ENCODE data around the gene POU2AF2.
"Not testable (repeated sequence)": the region's sequence is repeated elsewhere in the genome, so short reads cannot be mapped to it uniquely, and the experiment has no call there.

POU2AF2 gene

DNA sequence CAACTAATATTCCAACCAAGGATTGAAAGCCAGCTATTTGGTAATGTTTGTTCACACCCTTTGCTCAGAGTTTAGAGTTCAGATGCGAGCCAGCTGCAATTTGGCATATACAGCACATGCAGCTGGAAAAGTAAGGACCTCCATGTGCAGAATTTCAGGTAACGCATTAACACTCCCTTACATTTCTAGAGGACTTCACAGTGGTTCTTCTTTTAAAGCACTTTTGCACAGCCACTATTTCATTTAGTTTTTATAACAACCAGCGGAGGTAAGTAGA lies 56.3 kb downstream of the POU2AF2 start:
- Mint-ChIP-seq H3K27ac (no peak overlapping the region), H3K4me3 (no peak overlapping the region), H3K4me1 (peaks cover 3% of the 10 kb centered on the region), H3K36me3 (no peaks in the 10 kb centered on the region), H3K27me3 (peaks cover 74% of the 10 kb centered on the region), H3K9me3 (no peaks in the 10 kb centered on the region)
- CTCF ChIA-PET = no interaction called here
- DNase-seq = no peak

DNA sequence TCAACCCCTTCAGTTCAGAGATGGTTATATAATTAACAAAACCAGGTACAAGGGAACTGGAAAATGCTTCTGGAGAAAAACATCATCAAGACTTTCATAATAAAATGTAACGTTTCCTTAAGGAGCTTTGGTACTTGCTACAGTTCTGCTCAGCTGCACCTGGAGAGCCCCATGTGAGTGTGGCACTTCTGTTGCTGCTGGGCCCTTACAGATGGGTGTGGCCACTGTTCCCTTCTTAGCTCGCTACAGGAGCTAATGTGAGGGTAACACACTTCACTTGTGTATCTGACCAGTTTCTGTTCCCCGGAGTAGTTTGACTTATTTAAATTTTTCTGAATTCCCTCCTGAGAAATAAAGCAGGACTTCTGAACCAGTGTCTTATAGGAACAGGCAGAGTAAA lies 56.8 kb downstream of the POU2AF2 start:
- CTCF ChIA-PET = no interaction called here
- no peaks in the 10 kb centered on the region for H3K36me3 Mint-ChIP-seq

GRCh38 chr11:111303461-111303860 lies 57.9 kb downstream of the POU2AF2 start:
- no peak overlapping the region for H3K27ac Mint-ChIP-seq
- H3K4me1 Mint-ChIP-seq = no peaks in the 10 kb centered on the region
- H3K36me3 Mint-ChIP-seq = no peaks in the 10 kb centered on the region
- CTCF ChIA-PET = interaction anchor here (0.7 kb wide), 1 partner anchor 213 kb away, joined by 4 read pairs; no protein-coding TSS in a partner anchor
- no peak overlapping the region for H3K4me3 Mint-ChIP-seq
- no peaks in the 10 kb centered on the region for H3K9me3 Mint-ChIP-seq
- H3K27me3 Mint-ChIP-seq = peaks cover 68% of the 10 kb centered on the region
- no peak for DNase-seq

More for the DNA sequence above, 56.8 kb downstream of the POU2AF2 start:
- peaks cover 69% of the 10 kb centered on the region for H3K27me3 Mint-ChIP-seq
- no peak for DNase-seq
- no peak overlapping the region for H3K4me3 Mint-ChIP-seq
- H3K27ac Mint-ChIP-seq = no peak overlapping the region
- no peaks in the 10 kb centered on the region for H3K9me3 Mint-ChIP-seq
- peaks cover 3% of the 10 kb centered on the region for H3K4me1 Mint-ChIP-seq

- DNase-seq = no peak
- Mint-ChIP-seq H3K27ac (no peak overlapping the region), H3K4me1 (no peaks in the 10 kb centered on the region), H3K36me3 (no peaks in the 10 kb centered on the region), H3K27me3 (peaks cover 49% of the 10 kb centered on the region), H3K4me3 (no peak overlapping the region), H3K9me3 (no peaks in the 10 kb centered on the region)
- CTCF ChIA-PET = interaction anchor here (1.3 kb wide), 1 partner anchor 23 kb away, joined by 5 read pairs; no protein-coding TSS in a partner anchor
Measured at GRCh38 chr11:111305162-111305802, 59.8 kb downstream of the POU2AF2 start.

DNA sequence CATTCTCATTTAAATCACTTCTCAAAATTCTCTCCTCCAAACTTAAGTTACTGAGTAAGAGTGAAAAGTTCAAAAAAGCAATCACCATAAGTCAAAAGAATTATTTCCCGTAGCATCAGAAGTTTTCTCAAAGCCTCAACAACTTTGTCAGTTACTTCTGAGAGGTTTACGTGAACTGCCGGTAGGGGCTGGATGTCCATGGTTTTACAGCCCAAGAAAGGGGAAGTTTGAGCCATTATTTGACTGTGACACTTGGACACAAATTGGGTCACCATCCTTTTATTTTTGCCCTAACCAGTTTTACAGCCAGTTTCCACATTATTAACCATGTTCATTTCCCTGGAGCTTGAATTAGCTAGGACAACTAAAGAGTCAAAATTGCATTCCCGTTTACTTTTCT lies 60.4 kb downstream of the POU2AF2 start:
- DNase-seq = no peak
- Mint-ChIP-seq H3K4me1 (no peaks in the 10 kb centered on the region), H3K4me3 (no peak overlapping the region), H3K27ac (no peak overlapping the region), H3K9me3 (no peaks in the 10 kb centered on the region), H3K27me3 (peaks cover 43% of the 10 kb centered on the region), H3K36me3 (no peaks in the 10 kb centered on the region)
- CTCF ChIA-PET = interaction anchor here (1.3 kb wide), 1 partner anchor 23 kb away, joined by 5 read pairs; no protein-coding TSS in a partner anchor

GRCh38 chr11:111306321-111306720 lies 60.8 kb downstream of the POU2AF2 start:
- CTCF ChIA-PET = no interaction called here
- Mint-ChIP-seq H3K9me3 (no peaks in the 10 kb centered on the region), H3K27me3 (peaks cover 39% of the 10 kb centered on the region), H3K4me1 (no peaks in the 10 kb centered on the region), H3K4me3 (no peak overlapping the region), H3K36me3 (no peaks in the 10 kb centered on the region), H3K27ac (no peak overlapping the region)
- DNase-seq = no peak

DNA sequence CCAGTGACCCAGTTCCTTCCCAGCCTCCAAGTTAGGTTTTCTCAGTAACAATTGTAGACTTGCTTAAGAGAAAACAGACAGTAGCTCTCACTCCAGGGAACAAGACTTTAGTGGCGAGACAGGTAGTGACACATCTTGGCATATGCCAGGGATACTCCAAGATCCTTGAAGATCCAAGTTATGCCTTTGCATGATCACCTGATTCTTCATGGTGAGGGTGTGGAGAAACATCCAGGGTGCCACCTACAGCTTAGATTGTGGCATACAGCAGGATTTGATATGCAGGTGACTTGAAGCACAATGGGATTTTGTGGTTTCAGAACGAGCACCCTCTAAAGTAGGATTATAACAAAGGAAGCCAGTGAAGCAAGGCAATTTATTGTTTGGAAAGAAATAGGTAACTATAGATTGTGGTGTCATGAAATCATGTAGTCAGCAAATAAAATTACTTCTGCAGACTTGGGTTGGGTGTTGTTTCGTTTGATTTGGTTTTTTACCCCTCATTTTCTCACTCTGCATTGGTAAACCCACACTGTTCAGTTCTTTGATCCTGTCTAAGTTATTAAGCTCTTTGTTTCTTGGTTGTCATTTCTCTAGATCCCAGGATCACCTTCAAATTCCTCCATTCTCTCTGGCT lies 62.1 kb downstream of the POU2AF2 start:
- CTCF ChIA-PET = interaction anchor here (0.5 kb wide), 1 partner anchor 41 kb away, joined by 3 read pairs; no protein-coding TSS in a partner anchor
- no peak overlapping the region for H3K27ac Mint-ChIP-seq
- no peaks in the 10 kb centered on the region for H3K9me3 Mint-ChIP-seq
- H3K4me3 Mint-ChIP-seq = no peak overlapping the region
- DNase-seq = no peak
- peaks cover 33% of the 10 kb centered on the region for H3K27me3 Mint-ChIP-seq
- no peaks in the 10 kb centered on the region for H3K36me3 Mint-ChIP-seq
- no peaks in the 10 kb centered on the region for H3K4me1 Mint-ChIP-seq

DNA sequence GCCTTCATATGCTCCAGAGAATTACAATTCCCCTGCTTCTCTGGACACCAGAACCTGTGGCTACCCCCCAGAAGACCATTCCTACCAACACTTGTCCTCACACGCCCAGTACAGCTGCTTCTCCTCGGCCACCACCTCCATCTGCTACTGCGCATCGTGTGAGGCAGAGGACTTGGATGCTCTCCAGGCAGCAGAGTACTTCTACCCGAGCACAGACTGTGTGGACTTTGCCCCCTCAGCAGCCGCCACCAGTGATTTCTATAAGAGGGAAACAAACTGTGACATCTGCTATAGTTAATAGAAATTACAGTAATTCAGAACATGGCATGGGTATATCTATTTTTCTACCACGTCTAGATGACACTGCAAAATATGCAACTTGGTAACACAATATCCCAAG lies 62.6 kb downstream of the POU2AF2 start:
- Mint-ChIP-seq H3K9me3 (no peaks in the 10 kb centered on the region), H3K4me3 (no peak overlapping the region), H3K4me1 (no peaks in the 10 kb centered on the region), H3K36me3 (no peaks in the 10 kb centered on the region), H3K27ac (no peak overlapping the region), H3K27me3 (peaks cover 33% of the 10 kb centered on the region)
- CTCF ChIA-PET = interaction anchor here (0.5 kb wide), 1 partner anchor 40 kb away, joined by 3 read pairs; no protein-coding TSS in a partner anchor
- no peak for DNase-seq

DNA sequence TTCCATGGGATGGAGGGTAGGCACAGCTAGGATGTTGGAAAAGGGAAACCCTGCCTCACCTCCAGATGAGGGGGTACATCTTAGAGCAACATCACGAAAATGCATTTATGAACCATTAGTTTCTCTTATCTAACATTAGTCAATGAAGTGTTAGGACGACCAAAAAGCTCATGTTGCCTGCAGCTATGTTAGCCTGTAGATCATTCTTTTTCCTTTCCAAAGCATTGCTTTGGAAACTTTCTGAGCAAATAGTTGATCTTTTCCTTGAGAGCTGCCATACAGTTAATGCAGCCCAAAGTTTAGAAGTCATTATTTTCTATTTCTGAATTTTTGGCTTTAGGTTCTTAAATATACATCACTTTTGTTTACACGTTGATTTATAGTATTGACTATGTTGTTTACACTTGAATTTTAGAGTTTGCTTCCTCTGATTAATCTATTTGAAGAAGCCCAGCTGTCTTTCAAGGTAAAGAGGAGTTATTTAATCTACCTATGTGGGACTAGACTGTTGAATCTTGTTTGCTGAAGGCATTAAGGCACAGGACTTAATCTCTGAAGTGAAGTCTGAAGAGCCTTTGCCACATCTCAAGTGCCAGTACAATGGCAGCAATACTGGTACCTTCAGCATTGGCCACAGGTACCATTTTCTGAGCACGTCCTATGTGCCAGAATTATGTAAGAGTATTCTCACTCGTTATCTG lies 63.8 kb downstream of the POU2AF2 start:
- CTCF ChIA-PET = interaction anchor here (0.8 kb wide), 1 partner anchor 9 kb away, joined by 3 read pairs; no protein-coding TSS in a partner anchor
- Mint-ChIP-seq H3K9me3 (no peaks in the 10 kb centered on the region), H3K36me3 (no peaks in the 10 kb centered on the region), H3K4me3 (no peak overlapping the region), H3K4me1 (no peaks in the 10 kb centered on the region), H3K27me3 (peaks cover 31% of the 10 kb centered on the region), H3K27ac (no peak overlapping the region)
- no peak for DNase-seq

DNA sequence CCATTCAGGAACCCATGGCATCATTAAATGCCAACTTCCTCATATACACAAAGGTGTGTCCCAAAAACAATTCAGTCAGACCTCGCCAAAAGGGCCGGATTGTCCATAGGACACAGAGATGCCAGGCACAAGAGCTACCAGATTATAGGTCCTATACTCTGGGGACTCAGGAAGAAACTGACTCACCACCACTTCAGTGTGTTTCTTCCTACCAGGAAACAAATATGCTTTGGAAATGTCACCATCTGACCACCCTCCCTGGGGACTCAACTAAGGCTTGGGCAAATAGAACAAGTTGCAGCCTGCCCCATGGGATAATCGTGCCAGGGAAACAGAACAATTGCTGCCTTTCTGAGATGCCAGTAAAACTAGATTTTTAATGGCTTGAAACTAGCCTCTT lies 64.6 kb downstream of the POU2AF2 start:
- no peaks in the 10 kb centered on the region for H3K9me3 Mint-ChIP-seq
- CTCF ChIA-PET = interaction anchor here (0.9 kb wide), 1 partner anchor 27 kb away, joined by 5 read pairs; no protein-coding TSS in a partner anchor
- DNase-seq = no peak
- H3K36me3 Mint-ChIP-seq = no peaks in the 10 kb centered on the region
- H3K27ac Mint-ChIP-seq = no peak overlapping the region
- H3K4me1 Mint-ChIP-seq = no peaks in the 10 kb centered on the region
- peaks cover 26% of the 10 kb centered on the region for H3K27me3 Mint-ChIP-seq
- H3K4me3 Mint-ChIP-seq = no peak overlapping the region

DNA sequence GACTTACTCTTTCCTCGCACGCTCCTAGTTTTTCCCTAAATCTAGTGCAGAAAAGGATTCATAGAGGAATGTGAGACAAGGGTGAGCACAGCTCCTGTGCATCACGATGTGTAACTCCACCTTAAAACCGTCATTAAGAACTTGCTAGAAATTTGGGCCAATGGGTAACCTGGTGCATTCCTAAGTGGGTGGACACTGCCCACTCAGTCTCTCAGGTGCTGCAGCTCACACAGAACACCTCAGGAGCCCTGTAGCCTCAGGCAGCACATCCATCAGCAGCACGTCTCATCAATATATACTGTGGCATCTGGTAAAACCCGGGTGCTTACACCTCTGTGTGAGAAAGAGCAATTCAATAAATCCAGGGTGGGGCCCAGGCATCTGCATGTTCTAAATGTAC lies 65.2 kb downstream of the POU2AF2 start:
- no peaks in the 10 kb centered on the region for H3K36me3 Mint-ChIP-seq
- no peaks in the 10 kb centered on the region for H3K9me3 Mint-ChIP-seq
- no peaks in the 10 kb centered on the region for H3K4me1 Mint-ChIP-seq
- H3K27me3 Mint-ChIP-seq = peaks cover 22% of the 10 kb centered on the region
- H3K4me3 Mint-ChIP-seq = no peak overlapping the region
- no peak for DNase-seq
- no peak overlapping the region for H3K27ac Mint-ChIP-seq
- CTCF ChIA-PET = interaction anchor here (0.9 kb wide), 1 partner anchor 27 kb away, joined by 5 read pairs; no protein-coding TSS in a partner anchor

DNA sequence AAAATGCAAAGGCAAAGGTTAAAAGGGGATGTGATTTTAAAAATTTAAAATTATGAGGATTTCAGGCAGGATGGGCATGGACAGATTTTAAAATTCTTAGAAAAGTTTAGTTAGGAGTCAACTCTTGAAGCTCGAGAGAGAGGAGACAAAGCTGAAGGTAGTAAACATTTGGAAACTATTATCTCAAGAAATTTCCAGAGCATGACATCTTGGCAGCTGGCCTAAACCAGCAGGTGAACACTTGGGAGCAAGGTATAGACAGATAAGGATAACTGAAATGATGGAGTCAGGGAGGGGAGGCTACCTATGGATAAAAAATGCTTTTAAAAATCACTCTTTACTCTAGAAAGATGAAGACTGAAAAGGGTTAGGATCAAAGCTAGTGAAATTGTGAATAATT lies 66.6 kb downstream of the POU2AF2 start:
- peaks cover 13% of the 10 kb centered on the region for H3K27me3 Mint-ChIP-seq
- CTCF ChIA-PET = no interaction called here
- H3K9me3 Mint-ChIP-seq = no peaks in the 10 kb centered on the region
- H3K4me1 Mint-ChIP-seq = no peaks in the 10 kb centered on the region
- H3K27ac Mint-ChIP-seq = no peak overlapping the region
- DNase-seq = no peak
- H3K4me3 Mint-ChIP-seq = no peak overlapping the region
- H3K36me3 Mint-ChIP-seq = no peaks in the 10 kb centered on the region

DNA sequence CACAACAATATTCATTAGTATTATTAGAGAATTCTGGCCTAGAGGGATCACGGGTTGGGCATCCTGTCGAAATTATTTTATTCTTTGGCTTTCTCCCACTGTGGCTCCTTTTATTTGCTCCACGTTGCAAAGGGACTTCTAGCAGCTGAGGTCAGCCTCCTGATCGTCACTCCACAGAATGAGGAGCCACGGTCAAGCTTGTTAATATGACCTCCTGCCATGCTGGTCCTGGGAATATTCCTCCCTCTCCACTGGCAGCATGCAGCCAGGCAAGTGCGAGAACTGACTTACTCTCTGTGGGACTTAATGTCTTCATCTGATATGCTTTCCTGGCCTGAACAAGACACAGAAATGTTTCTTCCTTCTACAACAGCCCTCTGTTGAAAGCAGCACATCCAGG lies 73.8 kb downstream of the POU2AF2 start:
- H3K27ac Mint-ChIP-seq = no peak overlapping the region
- no peaks in the 10 kb centered on the region for H3K36me3 Mint-ChIP-seq
- H3K4me1 Mint-ChIP-seq = no peaks in the 10 kb centered on the region
- DNase-seq = no peak
- CTCF ChIA-PET = no interaction called here
- H3K4me3 Mint-ChIP-seq = no peak overlapping the region
- H3K9me3 Mint-ChIP-seq = no peaks in the 10 kb centered on the region
- peaks cover 16% of the 10 kb centered on the region for H3K27me3 Mint-ChIP-seq

DNA sequence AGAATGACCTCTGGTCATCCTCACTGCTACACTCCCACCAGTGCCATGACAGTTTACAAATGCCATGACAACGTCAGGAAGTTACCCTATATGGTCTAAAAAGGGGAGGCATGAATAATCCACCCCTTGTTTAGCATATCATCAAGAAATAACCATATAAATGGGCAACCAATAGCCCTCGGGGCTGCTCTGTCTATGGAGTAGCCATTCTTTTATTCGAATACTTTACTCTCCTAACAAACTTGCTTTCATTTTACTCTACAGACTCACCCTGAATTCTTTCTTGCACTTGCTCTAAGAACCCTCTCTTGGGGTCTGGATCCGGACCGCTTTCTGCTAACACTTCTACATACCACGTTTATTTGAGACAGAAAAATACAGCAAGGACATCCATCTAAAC lies 74.7 kb downstream of the POU2AF2 start:
- CTCF ChIA-PET, DNase-seq, H3K4me3 Mint-ChIP-seq, H3K36me3 Mint-ChIP-seq, H3K4me1 Mint-ChIP-seq, H3K9me3 Mint-ChIP-seq, H3K27ac Mint-ChIP-seq: not testable (repeated sequence)
- peaks cover 19% of the 10 kb centered on the region for H3K27me3 Mint-ChIP-seq
